ENCODE measurements around the gene SEPHS1. TPM values are rescaled to one million over a fixed set of nuclear protein-coding genes. Genes with fewer than 3 reads are reported as not detected.
"Not testable (repeated sequence)": the region's sequence is repeated elsewhere in the genome, so short reads cannot be mapped to it uniquely, and the experiment has no call there.

The SEPHS1 gene
- total and polyA plus RNA-seq, 5 donors = 24.2 to 38.3 (median 35.4) TPM

- H3K9me3 ChIP-seq (ENCODE audit: control insufficient read depth, low read length) = no peaks in the 10 kb centered on the region
- DNase-seq (no peak), ATAC-seq (no peak)
- H3K27me3 ChIP-seq (ENCODE audit: control insufficient read depth, insufficient read depth) = no peaks in the 10 kb centered on the region
- 81% methylated on average over 12 of the region's 12 CpGs for WGBS
- intact Hi-C loops (cut with DNase I) = no loop called here
- peaks cover 3% of the 10 kb centered on the region for H3K4me1 ChIP-seq (ENCODE audit: control insufficient read depth, insufficient read depth, low read length)
- H3K27ac ChIP-seq (ENCODE audit: low read length) = no peak overlapping the region
- H3K4me3 ChIP-seq (ENCODE audit: low read length) = no peak overlapping the region
These were observed 7.3 kb downstream of the SEPHS1 start for GRCh38 chr10:13340626-13341376.

GRCh38 chr10:13340068-13340467 lies 8.0 kb downstream of the SEPHS1 start:
- H3K9me3 ChIP-seq (ENCODE audit: control insufficient read depth, low read length) = no peaks in the 10 kb centered on the region
- H3K4me1 ChIP-seq (ENCODE audit: control insufficient read depth, insufficient read depth, low read length) = peaks cover 3% of the 10 kb centered on the region
- ATAC-seq = peak in 1 of 2 donors; percentile 34
- H3K27ac ChIP-seq (ENCODE audit: low read length) = peak overlapping the region; percentile 42
- H3K27me3 ChIP-seq (ENCODE audit: control insufficient read depth, insufficient read depth) = no peaks in the 10 kb centered on the region
- H3K4me3 ChIP-seq (ENCODE audit: low read length) = no peak overlapping the region
- 58% methylated on average over 9 of the region's 9 CpGs for WGBS
- DNase-seq = no peak
- intact Hi-C loops (cut with DNase I) = no loop called here

DNA sequence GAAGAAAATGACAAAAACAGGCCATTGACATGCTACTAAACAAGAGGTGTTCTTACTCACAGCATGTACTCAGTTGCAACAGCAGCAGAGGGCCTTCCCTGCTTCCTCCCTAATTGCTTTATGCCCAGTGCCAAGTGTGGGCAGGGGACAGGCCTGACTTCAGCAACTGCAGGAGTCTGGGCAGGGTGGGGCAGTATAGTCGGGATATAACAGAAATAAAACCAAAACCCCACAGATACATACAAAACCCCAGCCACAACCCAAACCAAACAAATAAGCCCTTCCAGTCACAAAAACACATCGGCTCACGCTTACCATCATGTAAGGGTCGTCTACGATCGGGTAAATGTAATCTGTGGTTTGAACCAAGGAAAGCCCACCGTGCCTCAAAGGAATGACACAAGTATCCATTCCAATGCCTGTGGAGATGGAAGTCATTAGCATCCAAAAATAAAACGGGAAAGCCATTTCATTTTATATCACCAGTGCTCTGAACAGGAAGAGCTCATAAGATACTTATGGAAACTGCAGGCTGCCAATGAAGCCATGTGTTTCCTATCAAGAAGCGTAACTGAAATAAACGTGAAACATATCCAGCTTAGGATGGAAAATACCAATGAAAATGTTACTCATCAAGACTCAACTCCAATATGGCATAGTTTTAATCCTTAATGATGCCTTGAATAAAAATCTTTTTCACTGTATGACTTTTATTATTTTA lies 9.5 kb downstream of the SEPHS1 start:
- H3K27me3 ChIP-seq (ENCODE audit: control insufficient read depth, insufficient read depth) = no peaks in the 10 kb centered on the region
- DNase-seq (no peak), ATAC-seq (peak; percentile 45 to 50)
- intact Hi-C loops (cut with DNase I) = no loop called here
- no peak overlapping the region for H3K27ac ChIP-seq (ENCODE audit: low read length)
- H3K4me3 ChIP-seq (ENCODE audit: low read length) = no peak overlapping the region
- H3K9me3 ChIP-seq (ENCODE audit: control insufficient read depth, low read length) = no peaks in the 10 kb centered on the region
- H3K4me1 ChIP-seq (ENCODE audit: control insufficient read depth, insufficient read depth, low read length) = peaks cover 3% of the 10 kb centered on the region
- 33% methylated on average over 10 of the region's 10 CpGs for WGBS

GRCh38 chr10:13337827-13338196 lies 10.3 kb downstream of the SEPHS1 start:
- intact Hi-C loops (cut with DNase I) = no loop called here
- 93% methylated on average over 6 of the region's 6 CpGs for WGBS
- DNase-seq (no peak), ATAC-seq (no peak)
- Histone ChIP-seq H3K4me3 (ENCODE audit: low read length) (no peak overlapping the region), H3K4me1 (ENCODE audit: control insufficient read depth, insufficient read depth, low read length) (peaks cover 3% of the 10 kb centered on the region), H3K27me3 (ENCODE audit: control insufficient read depth, insufficient read depth) (no peaks in the 10 kb centered on the region), H3K27ac (ENCODE audit: low read length) (peak overlapping the region; percentile 23), H3K9me3 (ENCODE audit: control insufficient read depth, low read length) (no peaks in the 10 kb centered on the region)

DNA sequence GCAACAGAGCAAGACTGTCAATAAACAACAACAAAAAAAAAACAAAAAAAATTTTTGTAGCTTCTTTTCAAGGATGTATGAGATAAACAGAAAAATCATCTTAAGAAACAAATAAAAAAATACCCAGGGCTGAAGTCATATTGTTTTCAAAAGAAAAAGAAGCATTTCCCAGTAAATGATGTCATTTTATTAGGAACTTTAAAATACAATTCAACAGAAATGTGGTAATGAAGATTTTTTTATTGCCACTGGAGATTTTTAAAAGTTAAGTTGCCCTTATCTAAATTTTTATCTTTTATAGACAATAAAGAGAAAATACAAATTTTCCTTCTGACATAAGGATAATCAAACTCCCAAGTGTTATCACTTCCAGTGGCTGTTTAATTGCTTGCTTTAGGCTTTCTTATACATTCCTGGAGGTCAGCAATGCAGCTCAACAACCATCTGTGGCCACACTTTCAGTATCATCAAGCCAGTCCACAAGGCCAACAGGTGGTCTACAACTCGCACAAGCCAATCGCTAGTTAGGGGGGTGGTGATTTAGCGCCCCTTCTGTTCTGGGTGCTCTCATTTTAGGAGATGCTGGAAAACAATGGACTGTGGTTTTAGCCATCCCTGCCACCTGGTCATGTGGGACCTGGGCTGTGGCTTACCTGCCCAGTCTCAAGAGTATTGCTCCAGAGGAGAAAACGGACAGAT lies 10.8 kb downstream of the SEPHS1 start:
- Histone ChIP-seq H3K9me3 (ENCODE audit: control insufficient read depth, low read length) (no peaks in the 10 kb centered on the region), H3K27me3 (ENCODE audit: control insufficient read depth, insufficient read depth) (no peaks in the 10 kb centered on the region), H3K4me1 (ENCODE audit: control insufficient read depth, insufficient read depth, low read length) (peaks cover 3% of the 10 kb centered on the region), H3K27ac (ENCODE audit: low read length) (no peak overlapping the region), H3K4me3 (ENCODE audit: low read length) (no peak overlapping the region)
- intact Hi-C loops (cut with DNase I) = no loop called here
- ATAC-seq (no peak), DNase-seq (no peak)
- WGBS = 94% methylated on average over 4 of the region's 4 CpGs

DNA sequence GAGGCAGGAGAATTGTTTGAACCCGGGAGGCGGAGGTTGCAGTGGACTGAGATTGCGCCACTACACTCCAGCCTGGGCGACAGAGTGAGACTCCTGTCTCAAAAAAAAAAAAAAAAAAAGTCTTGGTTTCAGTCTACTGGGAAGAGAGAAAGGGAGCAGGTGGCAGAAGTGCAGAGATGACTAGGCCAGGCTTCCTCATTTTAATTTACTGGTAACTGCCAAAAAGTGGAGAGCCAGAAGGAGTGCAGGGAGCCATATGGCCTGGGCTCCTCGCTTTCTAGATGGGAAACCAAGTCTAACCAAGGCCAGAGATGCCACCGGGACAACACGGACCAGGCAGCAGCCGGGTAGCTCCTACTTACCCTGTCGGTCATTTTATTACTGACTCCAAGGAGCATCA lies 12.2 kb downstream of the SEPHS1 start:
- 94% methylated on average over 9 of the region's 9 CpGs for WGBS
- intact Hi-C loops (cut with DNase I) = no loop called here
- H3K4me1 ChIP-seq (ENCODE audit: control insufficient read depth, insufficient read depth, low read length) = peaks cover 3% of the 10 kb centered on the region
- no peaks in the 10 kb centered on the region for H3K27me3 ChIP-seq (ENCODE audit: control insufficient read depth, insufficient read depth)
- H3K4me3 ChIP-seq (ENCODE audit: low read length) = no peak overlapping the region
- DNase-seq (no peak), ATAC-seq (no peak)
- H3K9me3 ChIP-seq (ENCODE audit: control insufficient read depth, low read length) = no peaks in the 10 kb centered on the region
- no peak overlapping the region for H3K27ac ChIP-seq (ENCODE audit: low read length)

DNA sequence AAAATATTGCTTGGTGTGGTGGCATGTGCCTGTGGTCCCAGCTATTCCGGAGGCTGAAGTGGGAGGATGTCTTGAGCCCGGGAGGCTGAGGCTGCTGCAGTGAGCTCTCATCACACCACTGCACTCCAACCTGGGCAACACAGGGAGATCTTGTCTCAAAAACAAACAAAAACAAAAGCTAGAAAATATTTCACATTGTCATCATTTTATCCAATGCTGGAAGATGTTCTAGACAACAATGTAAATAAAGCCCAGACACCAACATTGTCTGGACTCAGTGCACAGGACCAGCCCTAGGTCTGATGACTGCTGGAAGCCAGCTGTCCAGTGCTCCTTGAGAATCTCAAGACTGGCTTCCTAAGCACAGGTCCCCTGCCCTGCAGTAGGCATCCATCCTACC lies 13.5 kb downstream of the SEPHS1 start:
- ATAC-seq (no peak), DNase-seq (no peak)
- Histone ChIP-seq H3K27ac (ENCODE audit: low read length) (no peak overlapping the region), H3K9me3 (ENCODE audit: control insufficient read depth, low read length) (no peaks in the 10 kb centered on the region), H3K4me3 (ENCODE audit: low read length) (no peak overlapping the region), H3K4me1 (ENCODE audit: control insufficient read depth, insufficient read depth, low read length) (peaks cover 3% of the 10 kb centered on the region), H3K27me3 (ENCODE audit: control insufficient read depth, insufficient read depth) (no peaks in the 10 kb centered on the region)
- 96% methylated on average over 2 of the region's 2 CpGs for WGBS
- intact Hi-C loops (cut with DNase I) = no loop called here

GRCh38 chr10:13331646-13332045 lies 16.4 kb downstream of the SEPHS1 start:
- intact Hi-C loops (cut with DNase I) = no loop called here
- no peak overlapping the region for H3K27ac ChIP-seq (ENCODE audit: low read length)
- no peaks in the 10 kb centered on the region for H3K4me1 ChIP-seq (ENCODE audit: control insufficient read depth, insufficient read depth, low read length)
- no peaks in the 10 kb centered on the region for H3K9me3 ChIP-seq (ENCODE audit: control insufficient read depth, low read length)
- H3K4me3 ChIP-seq (ENCODE audit: low read length) = no peak overlapping the region
- DNase-seq (no peak), ATAC-seq (no peak)
- no peaks in the 10 kb centered on the region for H3K27me3 ChIP-seq (ENCODE audit: control insufficient read depth, insufficient read depth)
- WGBS = 91% methylated on average over 5 of the region's 5 CpGs

DNA sequence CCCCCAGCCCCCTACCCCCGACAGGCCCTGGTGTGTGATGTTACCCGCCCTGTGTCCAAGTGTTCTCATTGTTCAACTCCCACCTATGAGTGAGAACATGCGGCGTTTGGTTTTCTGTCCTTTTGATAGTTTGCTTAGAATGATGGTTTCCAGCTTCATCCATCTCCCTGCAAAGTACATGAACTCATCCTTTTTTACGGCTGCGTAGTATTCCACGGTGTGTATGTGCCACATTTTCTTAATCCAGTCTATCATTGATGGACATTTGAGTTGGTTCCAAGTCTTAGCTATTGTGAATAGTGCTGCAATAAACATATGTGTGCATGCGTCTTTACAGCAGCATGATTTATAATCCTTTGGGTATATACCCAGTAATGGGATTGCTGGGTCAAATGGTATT lies 17.1 kb downstream of the SEPHS1 start:
- ATAC-seq; DNase-seq; intact Hi-C loops (cut with DNase I); H3K9me3 ChIP-seq (ENCODE audit: control insufficient read depth, low read length); H3K27ac ChIP-seq (ENCODE audit: low read length); H3K27me3 ChIP-seq (ENCODE audit: control insufficient read depth, insufficient read depth); H3K4me3 ChIP-seq (ENCODE audit: low read length); H3K4me1 ChIP-seq (ENCODE audit: control insufficient read depth, insufficient read depth, low read length): not testable (repeated sequence)
- 98% methylated on average over 8 of the region's 8 CpGs for WGBS

- H3K27ac ChIP-seq (ENCODE audit: low read length) = no peak overlapping the region
- H3K4me1 ChIP-seq (ENCODE audit: control insufficient read depth, insufficient read depth, low read length) = no peaks in the 10 kb centered on the region
- H3K4me3 ChIP-seq (ENCODE audit: low read length) = no peak overlapping the region
- WGBS = 95% methylated on average over 3 of the region's 3 CpGs
- H3K9me3 ChIP-seq (ENCODE audit: control insufficient read depth, low read length) = no peaks in the 10 kb centered on the region
- no peak for DNase-seq
- ATAC-seq = no peak
- H3K27me3 ChIP-seq (ENCODE audit: control insufficient read depth, insufficient read depth) = no peaks in the 10 kb centered on the region
- intact Hi-C loops (cut with DNase I) = no loop called here
These were observed 18.5 kb downstream of the SEPHS1 start for GRCh38 chr10:13329565-13329964.

DNA sequence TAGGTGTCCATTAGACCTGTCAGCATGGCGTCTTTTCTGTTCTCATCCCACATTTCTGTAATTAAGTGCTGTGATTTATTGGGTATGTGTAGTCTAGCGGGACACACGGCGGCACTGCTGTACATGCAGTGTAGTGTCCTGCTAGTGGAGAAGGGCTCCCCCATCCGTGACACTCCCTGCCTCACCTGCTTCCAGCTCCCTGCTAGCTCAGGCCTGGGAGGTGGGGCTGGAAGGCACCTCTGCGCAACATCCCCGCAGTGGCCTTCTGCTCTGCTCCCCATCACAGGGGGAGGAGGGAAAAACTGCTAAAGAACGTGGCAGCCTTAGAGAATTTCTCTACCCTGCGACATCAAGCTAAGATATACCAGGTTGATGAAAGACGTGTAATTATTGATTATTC lies 19.5 kb downstream of the SEPHS1 start:
- ATAC-seq (peak; percentile 20 to 51), DNase-seq (no peak)
- intact Hi-C loops (cut with DNase I) = no loop called here
- H3K27ac ChIP-seq (ENCODE audit: low read length) = no peak overlapping the region
- no peaks in the 10 kb centered on the region for H3K27me3 ChIP-seq (ENCODE audit: control insufficient read depth, insufficient read depth)
- WGBS = 85% methylated on average over 10 of the region's 10 CpGs
- H3K4me1 ChIP-seq (ENCODE audit: control insufficient read depth, insufficient read depth, low read length) = no peaks in the 10 kb centered on the region
- no peaks in the 10 kb centered on the region for H3K9me3 ChIP-seq (ENCODE audit: control insufficient read depth, low read length)
- no peak overlapping the region for H3K4me3 ChIP-seq (ENCODE audit: low read length)
